Activated CD4-positive, alpha-beta T cell treated with anti-CD3 and anti-CD28 coated beads, Interleukin-2, amount 50 U/mL, for 24 hours (primary cell): ENCODE measurements around the gene PCCA.

Source experiments
- DNase-seq, 2 donors: peaks; one replicate each; pipeline ENCODE4 v3.0.0-alpha.2; 2020; ENCODE audit warnings: low read depth in 1 of 2, low spot score in 1 of 2

The PCCA gene

GRCh38 chr13:100451923-100452322 is 363.0 kb downstream of the PCCA start:
- no peak for DNase-seq

GRCh38 chr13:100454876-100455275 is 366.0 kb downstream of the PCCA start:
- no peak for DNase-seq

GRCh38 chr13:100458673-100459072 is 369.8 kb downstream of the PCCA start:
- DNase-seq, result no peak

- DNase-seq, result no peak
Measured at GRCh38 chr13:100459747-100460146, 370.9 kb downstream of the PCCA start.

GRCh38 chr13:100460266-100460665 is 371.4 kb downstream of the PCCA start:
- DNase-seq, result no peak

- DNase-seq, result no peak
Measured at GRCh38 chr13:100460791-100461190, 371.9 kb downstream of the PCCA start.

GRCh38 chr13:100461309-100462030 is 372.6 kb downstream of the PCCA start:
- DNase-seq, result no peak

- DNase-seq, result no peak
Measured at GRCh38 chr13:100464006-100464405, 375.1 kb downstream of the PCCA start.

GRCh38 chr13:100465558-100465957 is 376.7 kb downstream of the PCCA start:
- DNase-seq, result no peak

GRCh38 chr13:100470866-100471505 is 382.1 kb downstream of the PCCA start:
- DNase-seq, result no peak

GRCh38 chr13:100473087-100473486 is 384.2 kb downstream of the PCCA start:
- DNase-seq, result no peak

- DNase-seq, result no peak
Measured at GRCh38 chr13:100473501-100474044, 384.7 kb downstream of the PCCA start.

- no peak for DNase-seq
Measured at GRCh38 chr13:100476963-100477362, 388.1 kb downstream of the PCCA start.

GRCh38 chr13:100478107-100478809 is 389.4 kb downstream of the PCCA start:
- DNase-seq, result no peak

- DNase-seq, result no peak
Measured at GRCh38 chr13:100480676-100481075, 391.8 kb downstream of the PCCA start.

- DNase-seq, result no peak
Measured at GRCh38 chr13:100483139-100483538, 394.2 kb downstream of the PCCA start.

GRCh38 chr13:100483841-100484381 is 395.0 kb downstream of the PCCA start:
- no peak for DNase-seq

GRCh38 chr13:100484702-100485101 is 395.8 kb downstream of the PCCA start:
- no peak for DNase-seq

GRCh38 chr13:100485265-100485664 is 396.4 kb downstream of the PCCA start:
- no peak for DNase-seq

GRCh38 chr13:100490692-100491091 is 401.8 kb downstream of the PCCA start:
- no peak for DNase-seq

- no peak for DNase-seq
Measured at GRCh38 chr13:100491164-100491842, 402.4 kb downstream of the PCCA start.
